GM12865 (cell line): ENCODE measurements around the gene SLC19A1.

ENCODE experiments used
- DNase-seq: peaks from one replicate; pipeline ENCODE4 v3.0.0; 2010; ENCODE audit warnings: low read depth
- H3K4me3 ChIP-seq: 2 replicates; pipeline ENCODE4 v1.5.1; 2011; ENCODE audit warnings: mild to moderate bottlenecking, low read depth, low read length, control low read depth
- TF ChIP-seq, protein P1 (sequence below): IDR thresholded peaks from 2 replicates; pipeline ENCODE4 v1.5.1; 2011; ENCODE audit warnings: low read length, control low read depth, low read depth, inconsistent platforms; ENCODE audit not compliant: insufficient read depth; ENCODE audit errors: missing control alignments

SLC19A1 gene

GRCh38 chr21:45453308-45453950, 88.8 kb downstream of the SLC19A1 start:
- TF ChIP-seq, protein P1, sequence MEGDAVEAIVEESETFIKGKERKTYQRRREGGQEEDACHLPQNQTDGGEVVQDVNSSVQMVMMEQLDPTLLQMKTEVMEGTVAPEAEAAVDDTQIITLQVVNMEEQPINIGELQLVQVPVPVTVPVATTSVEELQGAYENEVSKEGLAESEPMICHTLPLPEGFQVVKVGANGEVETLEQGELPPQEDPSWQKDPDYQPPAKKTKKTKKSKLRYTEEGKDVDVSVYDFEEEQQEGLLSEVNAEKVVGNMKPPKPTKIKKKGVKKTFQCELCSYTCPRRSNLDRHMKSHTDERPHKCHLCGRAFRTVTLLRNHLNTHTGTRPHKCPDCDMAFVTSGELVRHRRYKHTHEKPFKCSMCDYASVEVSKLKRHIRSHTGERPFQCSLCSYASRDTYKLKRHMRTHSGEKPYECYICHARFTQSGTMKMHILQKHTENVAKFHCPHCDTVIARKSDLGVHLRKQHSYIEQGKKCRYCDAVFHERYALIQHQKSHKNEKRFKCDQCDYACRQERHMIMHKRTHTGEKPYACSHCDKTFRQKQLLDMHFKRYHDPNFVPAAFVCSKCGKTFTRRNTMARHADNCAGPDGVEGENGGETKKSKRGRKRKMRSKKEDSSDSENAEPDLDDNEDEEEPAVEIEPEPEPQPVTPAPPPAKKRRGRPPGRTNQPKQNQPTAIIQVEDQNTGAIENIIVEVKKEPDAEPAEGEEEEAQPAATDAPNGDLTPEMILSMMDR = no peak
- H3K4me3 ChIP-seq = no peak overlapping the region
- no peak for DNase-seq

- DNase-seq = no peak
Measured at GRCh38 chr21:45452696-45453307, 89.4 kb downstream of the SLC19A1 start.

GRCh38 chr21:45451771-45452182, 90.5 kb downstream of the SLC19A1 start:
- no peak overlapping the region for H3K4me3 ChIP-seq
- TF ChIP-seq, protein P1 = no peak
- DNase-seq = no peak

More at GRCh38 chr21:45452696-45453307, 89.4 kb downstream of the SLC19A1 start:
- no peak overlapping the region for H3K4me3 ChIP-seq
- TF ChIP-seq, protein P1 = no peak

DNA sequence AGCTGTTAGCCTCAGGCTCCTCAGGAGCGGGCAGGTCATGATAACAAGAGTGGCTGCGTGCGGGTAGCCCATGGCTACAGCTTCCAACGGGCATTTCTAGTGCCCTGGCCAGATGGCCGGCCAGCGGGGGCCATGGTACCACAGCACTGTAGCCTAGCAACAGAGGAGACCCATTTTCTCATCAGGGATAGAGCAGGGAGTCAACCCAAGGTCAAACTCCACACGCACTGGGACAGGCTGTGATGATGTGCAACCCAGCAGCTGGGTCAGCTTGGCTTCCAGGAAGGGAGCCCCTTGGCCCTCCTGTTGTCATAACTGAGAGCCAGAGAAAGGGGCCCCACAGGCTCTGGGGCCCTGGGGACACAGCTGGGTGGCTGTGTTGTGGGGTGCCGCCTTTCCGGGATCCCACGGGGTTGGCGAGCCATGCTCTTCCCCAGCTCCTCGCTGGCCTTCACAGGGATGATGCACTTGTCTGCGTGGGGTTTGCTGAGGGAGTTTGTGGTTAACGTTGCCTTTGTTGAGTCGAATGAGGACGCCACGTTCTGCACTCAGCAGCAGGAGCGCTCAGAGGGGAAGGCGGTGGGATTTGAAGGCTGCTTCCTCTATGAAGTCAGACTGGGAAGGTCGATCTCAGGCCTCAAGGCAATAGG, 91.0 kb downstream of the SLC19A1 start:
- DNase-seq = no peak
- no peak overlapping the region for H3K4me3 ChIP-seq
- TF ChIP-seq, protein P1 = no peak

- no peak overlapping the region for H3K4me3 ChIP-seq
- no peak for DNase-seq
Measured at GRCh38 chr21:45450423-45451090, 91.7 kb downstream of the SLC19A1 start.

DNA sequence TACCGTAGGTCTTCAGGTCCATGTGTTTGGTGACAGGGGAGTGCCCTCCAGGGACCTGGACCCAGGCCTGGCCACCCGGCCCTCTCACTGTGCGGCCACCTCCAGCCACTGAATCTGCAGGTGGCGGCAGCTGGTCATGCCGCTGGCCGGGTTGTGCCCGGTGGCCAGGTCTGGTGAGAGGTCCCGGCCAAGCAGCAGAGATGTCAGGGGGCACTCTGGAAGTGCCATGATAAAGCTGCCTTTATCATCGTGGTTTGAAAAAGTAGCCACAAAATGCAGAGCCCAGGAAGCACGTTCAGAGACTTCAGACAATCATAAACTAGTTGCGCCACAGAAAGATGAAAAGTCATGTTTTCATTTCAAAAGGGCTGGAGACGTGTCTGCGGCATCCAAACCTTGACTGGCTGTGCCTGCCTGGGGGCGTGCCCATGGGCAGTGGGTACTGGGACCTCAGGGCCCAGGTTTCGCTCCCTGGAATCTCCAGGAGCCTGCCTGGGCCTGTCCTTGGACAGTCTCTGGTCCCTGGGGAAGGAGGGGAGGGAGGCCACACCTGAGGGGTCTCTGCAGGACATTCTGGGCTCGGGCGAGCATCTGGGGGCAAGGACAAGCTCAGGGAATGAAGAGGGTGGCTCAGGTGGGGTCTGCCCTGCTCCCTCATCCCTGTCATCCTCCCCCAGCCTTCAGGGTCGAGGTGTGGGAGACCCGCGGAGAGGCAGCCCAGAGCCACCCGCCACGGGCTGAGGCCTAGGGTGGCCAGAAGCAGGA, 92.4 kb downstream of the SLC19A1 start:
- TF ChIP-seq, protein P1 = no peak
- DNase-seq = no peak
- H3K4me3 ChIP-seq = no peak overlapping the region

More at GRCh38 chr21:45450423-45451090, 91.7 kb downstream of the SLC19A1 start:
- TF ChIP-seq, protein P1 = no peak
